GM20431 (cell line): ENCODE results near the gene SYTL1.

ENCODE experiments used
- in situ Hi-C: fragments of 300-500 bp; cut with MseI, MboI; formaldehyde crosslinking; loops from one replicate; pipeline ENCODE4 v1.15.0; 2020; ENCODE audit warnings: low sequenced_read_pairs; ENCODE audit not compliant: unreplicated experiment

The SYTL1 gene, protein sequence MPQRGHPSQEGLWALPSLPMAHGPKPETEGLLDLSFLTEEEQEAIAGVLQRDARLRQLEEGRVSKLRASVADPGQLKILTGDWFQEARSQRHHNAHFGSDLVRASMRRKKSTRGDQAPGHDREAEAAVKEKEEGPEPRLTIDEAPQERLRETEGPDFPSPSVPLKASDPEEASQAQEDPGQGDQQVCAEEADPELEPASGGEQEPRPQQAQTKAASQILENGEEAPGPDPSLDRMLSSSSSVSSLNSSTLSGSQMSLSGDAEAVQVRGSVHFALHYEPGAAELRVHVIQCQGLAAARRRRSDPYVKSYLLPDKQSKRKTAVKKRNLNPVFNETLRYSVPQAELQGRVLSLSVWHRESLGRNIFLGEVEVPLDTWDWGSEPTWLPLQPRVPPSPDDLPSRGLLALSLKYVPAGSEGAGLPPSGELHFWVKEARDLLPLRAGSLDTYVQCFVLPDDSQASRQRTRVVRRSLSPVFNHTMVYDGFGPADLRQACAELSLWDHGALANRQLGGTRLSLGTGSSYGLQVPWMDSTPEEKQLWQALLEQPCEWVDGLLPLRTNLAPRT

DNA sequence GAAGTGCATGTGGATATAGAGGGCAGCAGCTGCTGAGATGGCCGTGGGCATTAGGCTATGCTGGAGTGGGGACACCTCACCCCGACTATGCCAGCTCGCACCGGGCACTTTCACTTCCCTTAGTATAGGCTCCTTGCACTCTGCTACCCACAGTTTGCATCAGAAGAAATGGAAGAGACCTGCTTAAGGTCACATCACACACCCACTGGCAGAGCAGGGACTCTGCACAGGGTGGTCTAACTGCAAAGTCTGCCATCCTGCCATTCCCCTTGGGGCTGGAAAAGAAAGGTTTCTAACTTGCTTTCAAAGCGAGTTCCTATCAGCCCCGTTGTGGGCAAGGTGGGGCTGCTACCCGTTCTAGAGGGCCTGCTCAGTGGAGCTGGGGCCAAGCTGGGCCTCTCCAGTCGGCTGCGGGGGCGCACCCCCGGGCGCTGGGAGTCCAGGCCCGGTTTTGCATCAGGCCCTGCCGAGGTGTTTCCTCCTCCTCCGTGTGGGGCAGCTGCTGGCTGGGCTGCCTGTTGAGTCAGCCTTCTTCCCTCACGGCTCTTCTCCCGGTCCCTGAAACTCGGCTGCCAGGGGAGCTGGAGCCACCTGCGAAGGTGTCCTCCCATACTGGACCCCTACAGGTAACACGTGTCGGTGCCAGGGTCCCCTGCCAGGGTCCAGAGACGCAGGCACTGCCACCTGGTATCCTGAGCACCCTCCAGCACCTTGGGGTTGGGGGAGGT is at the start of gene SYTL1:
Gene SYTL1, plus strand, starts transcription at position 498 of the 728 bp plus-strand sequence. CDS start 3,313 bp downstream, outside the sequence.
- in situ Hi-C loops = no loop called here

DNA sequence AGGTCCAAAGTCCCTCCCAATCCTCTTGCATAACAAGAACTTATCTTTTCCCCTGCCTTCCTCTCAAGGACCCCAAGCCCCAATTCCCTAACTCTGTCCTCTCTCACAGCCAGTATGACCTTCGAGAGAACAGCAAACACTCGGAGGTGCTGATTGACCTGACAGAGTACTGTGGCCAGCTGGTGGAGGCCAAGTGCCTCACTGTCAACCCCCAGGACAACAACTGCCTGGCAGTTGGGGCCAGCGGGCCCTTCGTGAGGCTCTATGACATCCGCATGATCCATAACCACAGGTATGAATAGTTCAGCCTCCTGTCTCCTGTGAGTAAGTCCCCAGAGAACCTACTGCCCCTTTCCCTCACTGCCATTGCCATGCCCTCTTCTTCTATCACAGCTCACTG is 49.7 kb upstream of the SYTL1 start:
- in situ Hi-C loops = loop anchor here (10.0 to 25.0 kb wide), 2 partner anchors 105 to 187 kb away; no protein-coding TSS in a partner anchor

DNA sequence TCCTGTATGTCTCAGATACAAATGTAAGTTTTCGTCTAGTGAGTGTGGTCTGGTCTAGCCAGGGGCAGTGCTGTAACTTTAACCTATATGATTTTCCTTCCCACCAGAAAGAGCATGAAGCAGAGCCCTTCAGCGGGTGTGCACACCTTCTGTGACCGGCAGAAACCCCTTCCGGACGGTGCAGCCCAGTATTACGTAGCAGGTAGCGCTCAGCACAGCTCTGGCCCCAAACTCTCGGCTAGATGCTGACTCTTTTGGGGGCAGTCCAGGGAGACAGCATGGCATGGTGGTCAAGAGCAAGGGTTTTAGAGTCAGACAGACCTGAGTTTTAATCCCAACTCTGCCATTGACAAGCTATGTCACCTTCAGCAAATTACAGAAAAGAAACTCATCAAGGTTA is 47.9 kb upstream of the SYTL1 start:
- in situ Hi-C loops = loop anchor here (10.0 to 25.0 kb wide), 2 partner anchors 107 to 189 kb away; no protein-coding TSS in a partner anchor

DNA sequence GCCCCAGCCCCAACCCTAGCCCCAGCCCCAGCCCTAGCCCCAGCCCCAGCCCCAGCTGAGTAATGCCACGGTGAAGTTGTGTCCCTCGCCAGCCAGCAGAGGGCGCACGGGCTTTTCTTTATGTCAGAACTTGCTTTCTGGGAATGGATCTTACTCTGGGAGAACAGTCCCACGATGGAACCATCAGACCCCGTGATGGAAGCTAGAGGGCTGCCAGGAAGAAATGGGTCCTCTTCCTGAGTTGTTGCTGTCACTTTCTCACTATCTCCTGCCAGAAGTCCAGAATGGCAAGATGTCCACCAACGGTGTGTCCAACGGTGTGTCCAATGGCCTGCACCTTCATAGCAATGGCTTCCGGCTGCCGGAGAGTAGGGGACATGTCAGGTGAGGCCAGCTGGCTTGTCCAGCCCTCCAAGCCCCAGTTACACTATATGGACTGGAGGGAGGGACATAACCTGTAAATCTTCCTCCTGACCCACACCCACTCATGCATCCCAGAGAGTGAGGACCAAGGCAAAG is 45.0 kb upstream of the SYTL1 start:
- in situ Hi-C loops = loop anchor here (10.0 to 25.0 kb wide), 2 partner anchors 110 to 192 kb away; no protein-coding TSS in a partner anchor

DNA sequence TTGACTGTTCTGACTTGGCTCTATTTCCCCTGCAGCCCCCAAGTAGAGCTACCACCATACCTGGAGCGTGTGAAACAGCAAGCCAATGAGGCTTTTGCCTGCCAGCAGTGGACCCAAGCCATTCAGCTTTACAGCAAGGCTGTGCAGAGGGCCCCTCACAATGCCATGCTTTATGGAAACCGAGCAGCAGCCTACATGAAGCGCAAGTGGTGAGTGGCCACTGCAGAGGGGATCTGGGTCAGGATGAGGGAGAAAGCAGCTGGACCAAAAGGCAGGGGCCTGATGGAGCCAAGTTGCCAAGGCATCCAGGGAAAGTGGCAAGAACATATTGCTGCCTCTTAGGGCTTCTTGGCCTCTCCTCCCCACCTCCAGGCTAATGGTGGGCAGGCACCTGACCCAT is 43.9 kb upstream of the SYTL1 start:
- in situ Hi-C loops = loop anchor here (10.0 to 25.0 kb wide), 2 partner anchors 111 to 193 kb away; no protein-coding TSS in a partner anchor

DNA sequence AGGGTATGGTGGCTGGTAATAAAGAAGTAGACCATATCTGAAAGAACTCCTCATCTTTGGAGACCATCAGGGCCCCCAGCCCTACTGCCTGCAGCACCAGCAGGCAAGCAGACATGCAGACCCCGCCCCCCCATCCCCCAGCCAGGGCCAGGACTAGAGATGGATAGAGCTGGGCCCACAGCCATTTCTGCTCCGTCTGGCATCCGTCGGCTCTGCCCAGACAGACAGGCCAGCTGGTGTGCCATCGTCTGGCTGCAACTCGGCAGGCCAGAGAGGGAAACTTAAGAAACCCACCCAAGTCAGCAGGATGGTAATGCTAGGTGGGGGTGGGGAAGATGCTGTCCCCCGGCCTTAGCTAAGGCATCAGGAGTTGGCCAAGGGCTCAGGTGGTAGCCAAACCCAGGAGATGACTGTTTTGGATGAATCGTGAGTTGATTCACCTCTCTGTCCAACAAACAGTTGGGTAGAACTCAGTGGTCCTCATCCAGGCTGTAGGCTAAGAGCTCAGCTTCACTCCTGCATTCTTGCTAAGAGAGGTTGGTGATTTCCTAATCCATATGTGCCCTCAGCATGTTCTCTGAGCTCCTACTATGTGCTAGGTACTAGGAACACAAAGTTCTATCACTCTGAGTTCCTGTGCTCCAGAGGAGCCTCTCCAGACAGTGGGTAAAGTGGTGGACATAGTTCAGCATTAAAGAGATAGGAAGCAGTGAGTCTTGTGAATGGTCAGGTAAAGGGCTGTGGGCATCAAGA is 43.0 kb upstream of the SYTL1 start:
- in situ Hi-C loops = loop anchor here (10.0 to 25.0 kb wide), 2 partner anchors 112 to 194 kb away; no protein-coding TSS in a partner anchor

DNA sequence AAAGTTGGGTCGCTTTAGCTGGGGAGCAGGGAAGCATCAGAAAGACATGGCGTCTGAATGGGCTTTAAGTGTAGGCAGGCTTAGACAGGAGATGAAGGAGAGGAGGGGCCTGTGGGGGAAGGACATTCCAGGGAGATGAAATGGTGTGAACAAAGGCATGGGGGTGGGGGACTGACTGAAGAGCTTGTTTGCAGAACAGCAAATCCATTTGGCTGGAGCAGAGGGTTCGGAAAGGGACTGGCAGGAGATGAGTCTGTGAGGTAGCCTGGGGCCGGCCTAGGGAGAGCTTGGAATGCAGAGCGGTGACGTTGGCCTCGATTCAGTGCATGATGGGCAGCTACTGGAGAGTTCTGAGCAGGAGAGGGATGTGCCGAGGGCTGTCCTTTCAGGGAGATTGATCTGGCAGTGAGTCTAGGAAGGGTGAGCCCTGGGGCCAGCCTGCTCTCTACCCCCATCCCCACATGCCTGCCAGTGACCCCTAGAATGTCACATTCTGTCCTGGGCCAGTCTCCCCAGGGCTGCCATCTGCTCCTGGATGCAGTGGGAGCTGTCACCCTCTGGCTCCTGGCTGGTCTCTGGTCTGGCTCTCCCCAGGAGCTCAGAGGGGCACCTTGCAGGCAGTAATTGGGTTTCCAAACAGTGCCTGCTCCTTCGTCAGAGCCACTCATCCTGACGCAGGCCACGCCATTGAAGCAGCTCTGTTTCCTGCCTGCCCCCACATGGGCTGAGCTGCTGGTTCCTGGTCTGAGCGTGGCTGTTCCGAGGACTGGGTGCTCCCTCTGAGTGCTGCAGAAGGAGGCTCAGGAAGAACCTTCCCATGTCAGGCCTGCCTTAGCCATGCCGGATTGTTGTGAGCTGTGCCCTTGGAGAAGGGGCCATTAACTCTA is 42.2 kb upstream of the SYTL1 start:
- in situ Hi-C loops = loop anchor here (5.0 to 25.0 kb wide), 3 partner anchors 93 to 195 kb away; partner anchors contain the start of gene GPR3

DNA sequence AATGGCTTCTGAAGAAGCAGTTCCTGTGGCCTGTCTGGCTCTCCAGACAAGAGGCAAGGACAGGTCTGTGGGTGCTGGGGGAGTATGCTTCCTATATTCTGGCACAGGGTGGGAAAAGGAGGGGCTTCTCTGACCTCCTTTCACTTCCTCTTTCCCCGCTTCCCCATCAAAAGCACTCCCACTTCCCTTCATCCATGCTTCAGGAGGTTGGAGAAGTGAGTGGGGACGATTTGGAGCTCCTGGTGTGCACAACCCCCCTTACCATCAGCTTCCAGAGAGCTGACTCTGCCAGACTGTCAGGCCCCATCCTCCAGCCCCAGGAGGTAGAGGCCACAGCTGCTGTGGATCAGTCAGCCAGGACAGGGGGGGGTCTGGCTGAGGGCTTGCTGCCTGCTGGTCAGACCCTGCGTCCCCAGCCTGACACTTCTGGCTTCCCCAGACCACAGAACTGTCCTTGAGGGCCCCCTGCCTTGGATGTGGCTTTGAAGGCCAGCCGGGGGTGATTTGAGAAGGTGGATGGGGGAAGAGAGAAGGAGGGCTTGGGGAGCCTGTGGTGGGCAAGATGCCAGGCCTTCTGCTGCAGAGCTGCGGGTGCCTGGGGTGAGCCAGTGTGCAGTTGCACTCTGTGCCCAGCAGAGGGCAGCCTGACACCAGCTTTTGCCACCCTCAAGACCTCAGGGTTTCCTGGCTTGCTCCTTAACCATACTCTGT is 41.3 kb upstream of the SYTL1 start:
- in situ Hi-C loops = loop anchor here (5.0 kb wide), 1 partner anchor 92 kb away; the partner anchor contains the start of gene GPR3

DNA sequence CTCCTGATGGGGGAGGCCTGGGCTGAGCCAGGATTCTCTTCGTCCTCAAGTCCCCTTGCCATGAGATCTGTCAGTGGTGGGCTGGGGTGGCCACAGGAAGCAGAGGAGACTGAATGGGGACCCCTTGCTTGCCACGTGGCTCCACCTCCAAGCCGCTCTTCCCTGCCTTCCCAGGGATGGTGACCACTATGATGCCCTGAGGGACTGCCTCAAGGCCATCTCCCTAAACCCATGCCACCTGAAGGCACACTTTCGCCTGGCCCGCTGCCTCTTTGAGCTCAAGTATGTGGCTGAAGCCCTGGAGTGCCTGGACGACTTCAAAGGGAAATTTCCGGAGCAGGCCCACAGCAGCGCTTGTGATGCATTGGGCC is 40.8 kb upstream of the SYTL1 start:
- in situ Hi-C loops = loop anchor here (5.0 kb wide), 1 partner anchor 91 kb away; the partner anchor contains the start of gene GPR3

DNA sequence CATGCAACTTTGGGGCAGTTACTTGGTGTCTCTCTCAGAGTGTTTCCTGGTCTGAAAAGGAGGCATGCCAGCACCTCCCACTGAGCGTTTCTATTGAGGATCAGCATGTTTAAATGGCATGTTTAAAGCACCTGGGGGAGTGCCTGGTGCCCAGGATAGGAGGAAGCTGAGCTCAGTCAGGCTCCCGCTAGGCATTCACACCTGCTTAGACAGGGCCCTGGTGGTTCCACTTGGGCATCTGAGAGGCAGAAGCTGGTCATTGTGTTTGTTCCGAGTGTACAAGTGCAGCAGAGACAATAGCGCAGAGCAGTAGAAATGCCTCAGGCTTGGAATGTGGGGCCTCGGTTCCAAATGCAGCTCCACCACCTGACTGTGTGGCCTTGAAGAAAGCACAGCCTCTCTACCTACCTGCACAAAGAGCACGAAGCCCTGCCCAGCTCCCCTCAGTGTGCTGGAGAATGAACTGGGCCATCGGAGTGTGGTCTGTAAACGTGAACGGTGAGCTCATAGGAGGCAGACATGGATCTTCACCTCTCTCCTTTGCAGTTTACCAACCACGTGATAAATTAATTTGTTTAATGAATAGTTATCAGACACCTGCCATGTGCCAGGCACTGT is 40.1 kb upstream of the SYTL1 start:
- in situ Hi-C loops = loop anchor here (5.0 kb wide), 1 partner anchor 91 kb away; the partner anchor contains the start of gene GPR3

DNA sequence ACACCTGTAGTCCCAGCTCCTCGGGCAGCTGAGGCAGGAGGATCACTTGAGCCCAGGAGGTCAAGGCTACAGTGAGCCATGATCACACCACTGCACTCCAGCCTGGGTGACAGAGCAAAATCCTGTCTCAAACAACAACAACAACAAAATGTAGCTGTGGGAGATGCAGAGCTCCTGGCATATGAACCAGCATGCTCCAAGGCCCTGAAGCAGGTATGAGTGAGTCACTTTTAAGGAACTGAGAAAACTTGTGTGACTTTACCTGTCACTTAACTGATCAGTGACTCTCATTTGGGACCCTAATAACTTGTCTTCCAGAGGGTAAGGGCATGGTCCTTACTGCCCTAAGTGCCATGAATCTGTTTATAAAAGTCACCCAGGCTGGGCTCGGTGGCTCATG is 39.2 kb upstream of the SYTL1 start:
- in situ Hi-C loops = loop anchor here (5.0 kb wide), 1 partner anchor 90 kb away; the partner anchor contains the start of gene GPR3

DNA sequence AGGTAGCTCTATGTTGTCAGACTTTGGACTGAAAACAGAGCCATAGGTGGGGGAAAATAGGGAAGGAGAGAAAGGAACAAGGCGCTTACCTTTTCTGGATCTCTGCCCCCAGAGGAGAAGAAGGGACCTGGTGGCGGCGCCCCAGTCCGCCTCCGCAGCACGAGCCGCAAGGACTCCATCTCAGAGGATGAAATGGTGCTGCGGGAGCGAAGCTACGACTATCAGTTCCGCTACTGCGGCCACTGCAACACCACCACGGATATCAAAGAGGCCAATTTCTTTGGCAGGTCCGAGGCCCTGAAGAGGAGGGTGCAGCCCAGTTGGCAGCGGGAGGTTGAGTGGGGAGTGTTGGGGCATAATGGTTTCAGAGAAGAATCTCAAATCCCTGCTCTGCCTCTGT is 38.3 kb upstream of the SYTL1 start:
- in situ Hi-C loops = loop anchor here (5.0 kb wide), 1 partner anchor 89 kb away; the partner anchor contains the start of gene GPR3

DNA sequence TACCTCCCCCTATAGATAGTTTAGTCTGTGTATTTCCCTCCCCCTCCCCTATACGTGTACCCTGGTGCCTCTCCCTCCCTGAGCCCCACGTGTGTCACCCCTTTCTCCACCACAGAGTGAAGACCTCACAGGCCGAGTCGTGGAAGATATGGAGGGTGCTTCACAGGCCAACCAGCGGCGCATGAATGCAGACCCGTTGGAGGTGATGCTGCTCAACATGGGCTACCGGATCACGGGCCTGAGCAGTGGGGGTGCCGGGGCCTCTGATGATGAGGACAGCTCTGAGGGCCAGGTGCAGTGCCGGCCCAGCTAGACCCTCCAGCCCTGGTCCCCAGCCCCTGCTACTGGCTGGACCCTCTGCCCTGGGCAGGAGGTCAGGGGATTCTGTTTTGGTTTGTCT is 35.8 kb upstream of the SYTL1 start:
- in situ Hi-C loops = no loop called here

DNA sequence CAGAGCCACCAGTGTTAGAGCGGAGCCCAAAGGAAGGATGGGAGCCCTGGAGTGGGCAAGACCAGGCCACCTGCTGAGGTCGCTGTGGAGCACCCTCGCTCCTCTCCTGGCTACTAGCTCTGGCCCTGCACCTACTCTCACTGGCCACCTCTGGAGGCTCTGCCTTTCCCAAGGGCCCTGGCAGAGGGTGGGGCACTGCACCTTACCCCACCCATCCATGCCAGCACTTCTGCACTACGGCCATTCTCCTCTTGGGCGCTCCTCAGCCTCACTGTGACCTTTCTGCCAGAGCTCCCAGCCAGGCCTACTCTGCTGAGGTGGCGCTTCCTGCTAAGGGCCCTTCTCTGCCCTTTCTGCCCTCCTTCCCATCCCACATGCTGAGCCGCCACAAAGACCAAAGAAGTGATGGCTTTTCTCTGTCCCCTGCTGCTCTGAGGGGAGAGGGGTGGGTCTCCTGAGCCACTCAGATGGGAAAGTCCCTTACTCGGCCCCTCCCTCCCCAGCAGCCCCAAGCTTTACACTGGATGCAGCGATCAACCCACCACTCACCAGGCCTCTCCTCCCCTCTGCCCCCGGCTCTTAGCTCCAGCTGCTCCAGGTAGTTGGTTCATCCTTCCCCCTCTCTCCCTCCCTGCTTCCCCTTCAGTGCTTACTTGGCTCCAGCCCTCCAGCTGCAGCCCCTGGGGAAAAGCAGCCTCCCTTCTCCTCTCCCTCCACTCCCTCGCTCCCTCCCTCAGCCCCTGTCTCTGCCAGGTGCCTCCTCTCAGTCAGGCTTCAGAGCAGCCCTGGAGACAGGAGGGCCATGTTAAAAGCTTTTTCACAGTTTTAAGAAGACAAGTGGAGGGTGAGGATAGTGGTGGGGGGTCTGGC is 34.7 kb upstream of the SYTL1 start:
- in situ Hi-C loops = no loop called here

DNA sequence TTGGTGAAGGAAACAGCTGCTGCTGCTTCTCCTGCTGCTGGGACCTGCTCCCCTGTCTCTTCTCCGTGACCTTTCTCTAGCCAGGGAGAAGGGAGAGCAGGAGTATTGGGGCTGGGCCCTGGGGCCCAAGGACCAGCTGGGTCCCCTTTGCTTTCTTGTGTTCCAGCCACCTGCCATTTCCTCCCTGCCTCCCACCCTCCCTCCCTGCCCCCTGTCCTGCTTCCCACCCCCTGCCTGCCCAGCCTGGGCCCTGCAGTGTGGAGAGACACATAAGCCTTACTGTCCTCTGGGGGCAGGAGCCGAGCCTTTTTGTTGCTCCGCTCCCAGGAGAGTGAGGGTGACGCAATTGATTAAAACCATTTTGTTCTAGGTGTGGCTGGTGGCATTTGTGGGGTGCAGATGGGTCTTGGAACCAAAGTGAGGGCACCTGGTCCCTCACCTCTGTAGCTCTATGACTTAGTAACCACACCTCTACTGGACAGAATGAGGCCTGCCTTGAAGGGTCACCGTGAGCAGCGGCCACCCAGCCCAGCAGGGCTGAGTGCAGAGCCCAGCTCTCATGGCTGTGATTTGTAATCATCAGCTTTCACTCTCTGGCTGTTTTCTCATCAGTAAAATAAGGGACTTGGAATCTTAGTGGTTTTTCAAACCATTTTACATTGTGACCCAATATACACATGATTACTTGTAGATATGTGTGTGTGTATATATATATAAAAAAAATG is 33.8 kb upstream of the SYTL1 start:
- in situ Hi-C loops = no loop called here

DNA sequence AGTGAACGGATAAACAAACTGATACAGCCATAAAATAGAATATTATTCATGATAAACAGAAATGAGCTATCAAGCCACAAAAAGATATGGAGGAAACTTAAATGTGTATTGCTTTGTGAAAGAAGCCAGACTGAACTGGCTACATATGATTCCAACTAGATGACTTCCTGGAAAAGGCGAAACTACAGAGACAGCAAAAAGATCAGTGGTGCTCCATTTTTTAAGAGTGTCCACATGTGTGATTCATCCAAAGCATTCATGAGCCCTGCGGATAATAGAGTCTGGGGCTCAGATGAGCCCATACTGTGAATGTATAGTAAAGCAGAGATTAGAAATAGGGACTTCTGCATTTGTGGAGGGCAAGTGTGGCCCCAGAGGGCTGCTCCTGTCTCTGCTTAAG is 27.7 kb upstream of the SYTL1 start:
- in situ Hi-C loops = no loop called here
